Activated naive CD8-positive, alpha-beta T cell treated with anti-CD3 and anti-CD28 coated beads, Interleukin-2, amount 50 U/mL, for 24 hours (primary cell): ENCODE data around the gene OR1E1.
"Not testable (repeated sequence)": the region's sequence is repeated elsewhere in the genome, so short reads cannot be mapped to it uniquely, and the experiment has no call there.

Experiments
- ATAC-seq: fragments of 150-1000 bp; cut with Tn5 transposase; one replicate; pipeline ENCODE4 v1.10.0; 2021
- DNase-seq: peaks from one replicate; pipeline ENCODE4 v3.0.0; 2021
- H3K27ac Mint-ChIP-seq: one replicate; pipeline ENCODE4 v1.8.0; 2021; ENCODE audit warnings: mild to moderate bottlenecking, mixed read lengths
- H3K27me3 Mint-ChIP-seq: one replicate; pipeline ENCODE4 v1.8.0; 2021; ENCODE audit warnings: mixed read lengths
- H3K36me3 Mint-ChIP-seq: one replicate; pipeline ENCODE4 v1.8.0; 2021; ENCODE audit warnings: low read depth, mixed read lengths
- H3K4me1 Mint-ChIP-seq: one replicate; pipeline ENCODE4 v1.8.0; 2021; ENCODE audit warnings: mixed read lengths
- H3K4me3 Mint-ChIP-seq: one replicate; pipeline ENCODE4 v1.8.0; 2021; ENCODE audit warnings: mild to moderate bottlenecking, moderate library complexity, mixed read lengths
- H3K9me3 Mint-ChIP-seq: one replicate; pipeline ENCODE4 v1.8.0; 2021; ENCODE audit warnings: mixed read lengths

The OR1E1 gene

GRCh38 chr17:3398310-3398709 lies at the start of gene OR1E1:
Gene OR1E1, minus strand, starts transcription at chr17:3398410. Its CDS starts 0 bp downstream, at chr17:3398410.
- Mint-ChIP-seq H3K27me3 (peaks cover 9% of the 10 kb centered on the region), H3K4me1 (no peaks in the 10 kb centered on the region), H3K4me3 (no peak within 1 kb of the TSS), H3K36me3 (no peaks in the 10 kb centered on the region), H3K27ac (no peak within 1 kb of the TSS), H3K9me3 (no peaks in the 10 kb centered on the region)
- DNase-seq (no peak), ATAC-seq (no peak)

GRCh38 chr17:3447625-3448024 lies 49.4 kb upstream of the OR1E1 start:
- DNase-seq = no peak
- H3K27me3 Mint-ChIP-seq = peaks cover 13% of the 10 kb centered on the region
- ATAC-seq = peak; percentile 33
- no peak overlapping the region for H3K4me3 Mint-ChIP-seq
- H3K4me1 Mint-ChIP-seq = no peaks in the 10 kb centered on the region
- no peaks in the 10 kb centered on the region for H3K9me3 Mint-ChIP-seq
- no peaks in the 10 kb centered on the region for H3K36me3 Mint-ChIP-seq
- no peak overlapping the region for H3K27ac Mint-ChIP-seq

GRCh38 chr17:3440451-3440850 lies 42.2 kb upstream of the OR1E1 start:
- Mint-ChIP-seq H3K27me3 (peaks cover 11% of the 10 kb centered on the region), H3K4me3 (no peak overlapping the region), H3K36me3 (no peaks in the 10 kb centered on the region), H3K27ac (no peak overlapping the region), H3K9me3 (no peaks in the 10 kb centered on the region), H3K4me1 (no peaks in the 10 kb centered on the region)
- ATAC-seq (no peak), DNase-seq (no peak)

DNA sequence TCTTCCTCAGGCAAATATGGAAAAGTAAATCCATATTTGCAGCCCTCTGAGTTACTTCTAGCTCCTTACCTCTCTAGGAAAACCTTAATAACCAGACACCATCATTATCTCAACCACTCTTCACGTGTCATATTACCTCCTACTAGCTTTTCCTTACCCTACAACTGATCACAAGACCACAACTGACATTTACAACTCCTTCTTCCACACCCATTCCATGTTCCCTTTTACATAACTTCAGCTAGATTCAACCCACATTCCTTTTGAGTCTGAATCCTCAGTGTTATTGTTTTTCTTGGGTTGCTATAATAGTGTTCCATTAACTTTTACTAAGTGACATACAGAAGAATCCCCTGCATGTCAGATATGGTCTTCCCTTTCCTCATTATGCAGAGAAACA lies 40.2 kb upstream of the OR1E1 start:
- Mint-ChIP-seq H3K36me3 (no peaks in the 10 kb centered on the region), H3K27ac (no peak overlapping the region), H3K27me3 (peaks cover 12% of the 10 kb centered on the region), H3K4me1 (no peaks in the 10 kb centered on the region), H3K4me3 (no peak overlapping the region), H3K9me3 (no peaks in the 10 kb centered on the region)
- DNase-seq (no peak), ATAC-seq (no peak)

GRCh38 chr17:3433741-3434140 lies 35.5 kb upstream of the OR1E1 start, which contains the start of gene OR1E2:
Gene OR1E2, minus strand, starts transcription at chr17:3433841. Its CDS starts 0 bp downstream, at chr17:3433841.
- H3K9me3 Mint-ChIP-seq = no peaks in the 10 kb centered on the region
- H3K36me3 Mint-ChIP-seq = no peaks in the 10 kb centered on the region
- no peak within 1 kb of the TSS for H3K4me3 Mint-ChIP-seq
- DNase-seq (no peak), ATAC-seq (no peak)
- H3K4me1 Mint-ChIP-seq = no peaks in the 10 kb centered on the region
- H3K27ac Mint-ChIP-seq = no peak within 1 kb of the TSS
- peaks cover 14% of the 10 kb centered on the region for H3K27me3 Mint-ChIP-seq

DNA sequence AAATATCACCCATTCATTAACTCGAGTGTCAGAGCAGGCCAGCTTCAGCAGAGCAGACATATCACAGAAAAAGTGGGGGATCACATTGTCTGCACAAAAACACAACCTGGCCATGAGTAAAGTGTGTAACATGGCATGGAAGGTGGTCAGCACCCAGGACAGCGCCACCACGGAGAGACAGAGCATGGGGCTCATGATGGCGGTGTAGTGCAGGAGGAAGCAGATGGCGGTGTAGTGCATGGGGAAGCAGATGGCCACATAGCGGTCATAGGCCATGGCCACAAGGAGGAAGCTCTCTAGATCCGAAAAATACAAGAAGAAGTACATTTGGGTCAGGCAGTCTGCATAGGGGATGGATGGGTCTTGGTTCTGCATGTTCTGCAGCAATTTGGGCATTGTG lies 35.0 kb upstream of the OR1E1 start:
- peaks cover 14% of the 10 kb centered on the region for H3K27me3 Mint-ChIP-seq
- H3K4me1 Mint-ChIP-seq, H3K4me3 Mint-ChIP-seq, H3K27ac Mint-ChIP-seq, H3K9me3 Mint-ChIP-seq, H3K36me3 Mint-ChIP-seq, ATAC-seq: not testable (repeated sequence)
- DNase-seq = peak; percentile 22

DNA sequence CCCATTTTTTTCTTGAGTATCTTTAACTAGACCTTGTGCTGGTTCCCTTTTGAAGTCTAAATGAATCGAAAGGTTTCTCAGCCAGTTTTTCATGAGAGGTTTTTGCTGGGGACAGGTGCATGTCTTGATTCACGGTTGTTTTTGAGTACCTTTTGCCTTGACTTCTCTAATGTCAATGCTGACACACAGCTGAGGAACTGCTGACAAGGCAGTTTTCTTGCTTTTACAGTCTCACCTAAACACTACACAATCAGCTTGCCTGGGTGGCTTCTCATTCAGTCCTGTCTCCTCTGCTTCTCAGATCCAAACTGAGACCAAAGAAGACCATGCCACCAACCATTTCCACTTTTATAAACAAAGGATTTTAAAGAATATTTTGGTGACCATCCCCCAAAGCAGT lies 20.0 kb upstream of the OR1E1 start:
- ATAC-seq = no peak
- Mint-ChIP-seq H3K27me3 (peaks cover 21% of the 10 kb centered on the region), H3K9me3 (no peaks in the 10 kb centered on the region), H3K36me3 (no peaks in the 10 kb centered on the region), H3K4me3 (no peak overlapping the region), H3K27ac (no peak overlapping the region), H3K4me1 (no peaks in the 10 kb centered on the region)
- DNase-seq = no peak

- ATAC-seq = no peak
- Mint-ChIP-seq H3K9me3 (no peaks in the 10 kb centered on the region), H3K27me3 (peaks cover 24% of the 10 kb centered on the region), H3K4me3 (no peak overlapping the region), H3K4me1 (no peaks in the 10 kb centered on the region), H3K36me3 (no peaks in the 10 kb centered on the region), H3K27ac (no peak overlapping the region)
- DNase-seq = no peak
Observed at GRCh38 chr17:3415610-3416009, 17.4 kb upstream of the OR1E1 start.

GRCh38 chr17:3412216-3412615 lies 14.0 kb upstream of the OR1E1 start:
- not testable (repeated sequence) for DNase-seq, H3K36me3 Mint-ChIP-seq, ATAC-seq, H3K4me3 Mint-ChIP-seq, H3K27ac Mint-ChIP-seq, H3K4me1 Mint-ChIP-seq
- Mint-ChIP-seq H3K27me3 (peaks cover 33% of the 10 kb centered on the region), H3K9me3 (peaks cover 15% of the 10 kb centered on the region)

- H3K4me3 Mint-ChIP-seq = no peak within 1 kb of the TSS
- H3K27ac Mint-ChIP-seq = no peak within 1 kb of the TSS
- DNase-seq (no peak), ATAC-seq (no peak)
- peaks cover 3% of the 10 kb centered on the region for H3K36me3 Mint-ChIP-seq
- peaks cover 30% of the 10 kb centered on the region for H3K27me3 Mint-ChIP-seq
- H3K9me3 Mint-ChIP-seq = peaks cover 15% of the 10 kb centered on the region
- no peaks in the 10 kb centered on the region for H3K4me1 Mint-ChIP-seq
Observed at GRCh38 chr17:3411070-3411469, 12.9 kb upstream of the OR1E1 start, which contains the start of gene OR3A3. Gene OR3A3, plus strand, starts transcription at chr17:3411370.

DNA sequence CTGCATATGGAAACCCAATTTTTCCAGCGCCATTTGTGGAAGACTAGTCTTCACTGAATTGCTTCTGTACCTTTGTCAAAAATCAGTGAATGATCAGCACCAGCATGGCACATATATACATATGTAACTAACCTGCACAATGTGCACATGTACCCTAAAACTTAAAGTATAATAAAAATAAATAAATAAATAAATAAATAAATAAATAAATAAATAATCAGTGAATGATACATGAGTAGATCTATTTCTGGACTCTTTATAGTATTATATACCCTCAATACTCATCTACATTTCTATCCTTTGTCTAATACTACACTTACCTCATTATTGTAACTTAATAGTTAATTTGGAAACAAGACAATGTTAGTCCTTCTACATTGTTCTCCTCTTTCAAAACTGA lies 5.6 kb upstream of the OR1E1 start:
- H3K4me3 Mint-ChIP-seq, H3K27me3 Mint-ChIP-seq: not testable (repeated sequence)

DNA sequence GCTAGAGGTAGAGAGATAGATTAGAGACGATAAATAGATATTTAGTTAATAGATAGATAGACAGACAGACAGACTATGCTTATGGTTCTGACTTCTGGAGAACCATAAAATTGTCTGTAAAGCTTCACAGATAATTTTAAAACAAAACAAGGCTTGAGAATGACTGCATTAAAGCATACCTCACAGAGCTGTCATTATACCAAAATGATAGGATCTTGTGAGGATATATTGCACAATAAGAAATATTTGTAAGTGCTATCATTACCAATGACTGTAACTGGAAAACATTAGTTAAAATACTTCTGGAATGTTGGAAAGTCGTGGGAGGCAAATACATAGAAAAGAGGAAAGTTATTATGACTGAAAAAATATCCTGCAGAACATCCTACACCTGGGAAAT lies 3.6 kb upstream of the OR1E1 start:
- Mint-ChIP-seq H3K4me3 (no peak overlapping the region), H3K27ac (no peak overlapping the region)
- no peak for ATAC-seq

More for the DNA sequence above, 5.6 kb upstream of the OR1E1 start:
- H3K9me3 Mint-ChIP-seq = peaks cover 13% of the 10 kb centered on the region
- H3K4me1 Mint-ChIP-seq, ATAC-seq, H3K27ac Mint-ChIP-seq, DNase-seq, H3K36me3 Mint-ChIP-seq: not testable (repeated sequence)

GRCh38 chr17:3400055-3400454 lies 1.8 kb upstream of the OR1E1 start:
- ATAC-seq = no peak
- H3K36me3 Mint-ChIP-seq = no peaks in the 10 kb centered on the region

More for the DNA sequence above, 3.6 kb upstream of the OR1E1 start:
- Mint-ChIP-seq H3K36me3 (no peaks in the 10 kb centered on the region), H3K4me1 (no peaks in the 10 kb centered on the region), H3K9me3 (no peaks in the 10 kb centered on the region), H3K27me3 (no peaks in the 10 kb centered on the region)
- no peak for DNase-seq

DNA sequence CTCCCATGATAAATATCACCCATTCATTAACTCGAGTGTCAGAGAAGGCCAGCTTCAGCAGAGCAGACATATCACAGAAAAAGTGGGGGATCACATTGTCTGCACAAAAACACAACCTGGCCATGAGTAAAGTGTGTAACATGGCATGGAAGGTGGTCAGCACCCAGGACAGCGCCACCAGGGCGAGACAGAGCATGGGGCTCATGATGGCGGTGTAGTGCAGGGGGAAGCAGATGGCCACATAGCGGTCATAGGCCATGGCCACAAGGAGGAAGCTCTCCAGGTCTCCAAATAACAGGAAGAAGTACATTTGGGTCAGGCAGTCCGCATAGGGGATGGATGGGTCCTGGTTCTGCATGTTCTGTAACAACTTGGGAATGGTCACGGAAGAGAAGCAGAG lies 409 bp downstream of the OR1E1 start:
- H3K27ac Mint-ChIP-seq, H3K4me3 Mint-ChIP-seq, DNase-seq, H3K36me3 Mint-ChIP-seq, H3K27me3 Mint-ChIP-seq, ATAC-seq, H3K9me3 Mint-ChIP-seq, H3K4me1 Mint-ChIP-seq: not testable (repeated sequence)

More at GRCh38 chr17:3400055-3400454, 1.8 kb upstream of the OR1E1 start:
- peaks cover 5% of the 10 kb centered on the region for H3K27me3 Mint-ChIP-seq
- H3K9me3 Mint-ChIP-seq = no peaks in the 10 kb centered on the region
- H3K4me1 Mint-ChIP-seq = no peaks in the 10 kb centered on the region
- no peak overlapping the region for H3K4me3 Mint-ChIP-seq
- H3K27ac Mint-ChIP-seq = no peak overlapping the region
- DNase-seq = no peak

- no peak overlapping the region for H3K27ac Mint-ChIP-seq
- DNase-seq = no peak
- H3K36me3 Mint-ChIP-seq = no peaks in the 10 kb centered on the region
- H3K4me1 Mint-ChIP-seq = peaks cover 2% of the 10 kb centered on the region
- no peak overlapping the region for H3K4me3 Mint-ChIP-seq
- peaks cover 33% of the 10 kb centered on the region for H3K27me3 Mint-ChIP-seq
- ATAC-seq = no peak
- H3K9me3 Mint-ChIP-seq = peaks cover 18% of the 10 kb centered on the region
Observed at GRCh38 chr17:3389791-3390190, 8.4 kb downstream of the OR1E1 start.
